ENCODE measurements around the gene GON7.

Gene GON7

DNA sequence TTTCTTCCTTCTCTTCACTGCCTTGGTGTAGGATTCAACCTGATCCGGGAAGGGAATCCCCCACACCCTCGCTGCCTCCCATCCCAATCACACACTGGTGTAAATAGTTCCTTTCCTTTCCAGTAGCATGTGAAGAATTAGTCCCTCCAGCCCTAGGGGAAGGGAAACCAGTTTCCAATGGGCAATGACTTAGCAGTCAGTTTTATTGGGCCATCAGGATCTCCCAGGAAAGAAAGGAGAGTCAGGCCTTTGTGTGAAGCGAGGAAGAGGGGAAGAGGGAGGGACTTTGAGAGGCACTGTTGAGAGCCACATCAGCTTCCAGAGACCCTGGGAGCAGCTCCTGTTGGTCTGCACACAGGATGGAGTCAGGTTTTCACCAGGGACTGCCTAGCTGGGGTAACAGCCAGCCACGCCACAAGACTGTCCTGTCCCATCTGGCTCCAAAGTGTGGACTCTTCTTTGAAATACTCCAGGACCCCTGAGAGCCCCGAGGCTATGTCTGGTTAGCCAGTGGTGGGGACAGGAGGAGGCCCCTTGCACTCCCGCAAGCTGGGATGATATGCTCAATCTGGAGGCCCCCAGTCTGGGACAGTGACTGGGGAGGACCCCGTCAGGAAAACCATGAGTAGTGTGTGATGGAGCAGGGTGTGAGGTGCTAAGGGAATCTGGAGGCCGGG is 50.0 kb downstream of the GON7 start:
- DNase-seq (ENCODE audit: low spot score): no peak

DNA sequence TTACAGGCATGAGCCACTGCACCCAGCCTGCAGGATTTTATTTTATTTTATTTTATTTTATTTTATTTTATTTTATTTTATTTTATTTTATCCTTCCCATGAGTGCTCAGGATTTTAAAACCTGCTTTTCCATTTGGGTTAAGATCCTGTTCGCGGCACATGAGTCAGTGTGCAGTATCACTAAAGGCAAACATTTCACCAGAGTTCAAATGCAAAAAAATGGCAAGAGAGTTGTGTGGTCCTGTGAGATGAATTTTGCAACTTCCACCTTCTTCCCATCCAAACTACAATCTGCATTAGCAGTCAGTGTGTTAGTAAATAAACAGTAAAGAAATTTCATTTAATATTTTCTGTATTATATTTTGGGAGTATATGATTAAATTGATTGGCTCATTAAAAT is 51.2 kb downstream of the GON7 start:
- no peak for DNase-seq (ENCODE audit: low spot score)

GRCh38 chr14:93153121-93153520 is 53.7 kb downstream of the GON7 start:
- no peak for DNase-seq (ENCODE audit: low spot score)

Data from HuH-7.5 (cell line).